HG03378 (cell line): ENCODE results near the gene THSD4.

Experiments used
- ATAC-seq: cut with Tn5 transposase; IDR thresholded peaks from one replicate; pipeline ENCODE4 v1.9.1; 2021; ENCODE audit warnings: mild to moderate bottlenecking, moderate library complexity; ENCODE audit not compliant: unreplicated experiment

Gene THSD4

DNA sequence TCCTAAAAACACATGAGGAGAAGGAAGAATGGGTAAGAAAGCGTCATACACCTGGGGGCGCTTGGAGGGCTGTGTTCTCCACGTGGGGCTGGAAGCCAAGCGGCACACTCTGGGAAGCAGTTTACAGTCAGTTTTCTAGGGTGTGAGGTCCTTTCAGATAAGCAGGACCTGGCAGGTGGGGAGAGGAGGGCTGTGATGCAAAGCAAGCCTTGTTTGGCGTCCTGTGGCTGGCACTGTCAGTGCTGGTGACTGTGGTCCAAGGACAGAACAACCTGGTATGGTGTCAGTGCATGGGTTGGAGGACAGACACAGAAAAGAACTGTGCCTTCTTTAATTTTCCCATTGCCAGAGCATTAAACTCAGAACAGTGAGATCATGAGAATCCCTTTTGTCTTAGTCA is 434.4 kb downstream of the THSD4 start:
- no peak for ATAC-seq

DNA sequence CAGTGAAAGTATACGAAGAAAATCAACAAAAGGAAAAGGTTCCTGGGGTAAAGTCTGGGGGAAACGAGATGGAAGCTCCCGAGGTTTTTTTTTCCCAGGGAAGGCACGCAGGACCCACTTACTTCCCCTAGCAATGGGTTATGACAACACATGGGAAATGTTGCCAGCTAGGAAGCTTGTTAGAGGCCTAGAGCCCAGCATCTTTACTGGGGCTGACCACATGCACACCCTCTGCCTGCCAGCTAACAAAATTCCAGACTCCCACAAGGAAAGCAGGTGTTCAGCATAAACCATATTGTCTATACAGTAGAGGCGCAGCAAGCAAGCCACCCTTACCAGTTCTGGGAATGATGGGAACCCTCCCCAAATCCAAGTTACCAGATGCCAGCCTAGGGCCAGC is 436.3 kb downstream of the THSD4 start:
- ATAC-seq = no peak

- no peak for ATAC-seq
Measured at GRCh38 chr15:71559098-71559497, 443.8 kb downstream of the THSD4 start.

- ATAC-seq = no peak
Measured at GRCh38 chr15:71559616-71560015, 444.3 kb downstream of the THSD4 start.

DNA sequence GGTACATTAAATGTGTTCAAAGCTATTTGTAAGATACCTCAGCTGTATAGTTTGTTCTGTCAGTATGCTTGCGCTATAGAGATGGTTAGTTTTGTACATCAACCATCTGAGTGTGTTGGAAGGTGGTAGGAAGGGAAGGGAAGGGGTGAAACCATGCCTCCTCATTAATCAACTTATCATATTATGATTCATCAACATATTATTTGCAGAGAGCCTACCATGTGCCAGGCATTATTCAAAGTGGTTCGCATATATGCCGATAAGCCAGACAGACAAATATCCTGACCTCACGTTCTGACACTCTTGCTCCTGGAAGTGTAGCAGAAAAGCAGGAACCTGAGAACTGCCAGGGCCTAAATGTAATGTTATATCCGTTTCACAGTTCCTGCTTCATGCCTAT is 447.0 kb downstream of the THSD4 start:
- ATAC-seq = no peak

GRCh38 chr15:71564217-71564616 is 448.9 kb downstream of the THSD4 start:
- ATAC-seq = no peak

DNA sequence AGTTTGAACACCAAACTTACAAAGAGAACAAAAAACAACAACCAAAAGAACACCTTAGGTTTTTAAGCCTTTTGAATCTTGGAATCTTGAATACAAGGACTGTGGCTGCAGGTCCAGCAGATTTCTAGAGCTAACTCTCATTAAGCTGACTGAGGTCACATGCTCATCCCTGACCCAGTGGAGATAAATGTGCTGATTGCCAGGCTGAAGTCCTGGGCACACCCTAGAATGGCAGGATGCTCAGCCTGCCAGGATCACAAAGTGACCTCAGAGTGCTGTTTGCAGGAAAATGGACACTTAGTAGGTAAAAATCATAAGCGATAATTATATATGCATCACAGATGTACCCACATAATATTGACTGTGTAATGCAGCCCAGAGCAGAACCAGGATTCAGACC is 449.7 kb downstream of the THSD4 start:
- no peak for ATAC-seq

GRCh38 chr15:71565631-71566160 is 450.4 kb downstream of the THSD4 start:
- no peak for ATAC-seq

GRCh38 chr15:71566226-71566625 is 451.0 kb downstream of the THSD4 start:
- no peak for ATAC-seq

- ATAC-seq = no peak
Measured at GRCh38 chr15:71567173-71567572, 451.9 kb downstream of the THSD4 start.

GRCh38 chr15:71568227-71568626 is 453.0 kb downstream of the THSD4 start:
- no peak for ATAC-seq

- no peak for ATAC-seq
Measured at GRCh38 chr15:71570736-71571135, 455.5 kb downstream of the THSD4 start.

DNA sequence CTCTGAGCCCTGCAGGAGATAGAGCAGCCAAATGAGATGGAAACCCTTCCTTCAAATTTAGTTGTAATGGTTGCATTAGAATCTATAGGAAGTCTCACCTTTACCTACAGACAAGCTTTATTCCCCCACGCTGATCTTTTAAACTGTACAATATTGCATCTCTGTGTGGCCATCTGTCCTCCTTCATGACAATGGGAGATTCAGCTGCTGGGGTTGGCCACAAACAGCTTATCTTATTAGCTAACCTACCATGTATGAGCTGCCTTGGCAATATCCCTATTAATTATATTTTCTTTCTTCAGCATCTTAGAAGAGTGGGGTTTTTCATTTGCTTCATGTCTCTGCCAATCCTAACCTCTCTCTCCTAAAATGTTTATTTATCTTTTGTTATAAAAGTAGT is 456.4 kb downstream of the THSD4 start:
- ATAC-seq = no peak

DNA sequence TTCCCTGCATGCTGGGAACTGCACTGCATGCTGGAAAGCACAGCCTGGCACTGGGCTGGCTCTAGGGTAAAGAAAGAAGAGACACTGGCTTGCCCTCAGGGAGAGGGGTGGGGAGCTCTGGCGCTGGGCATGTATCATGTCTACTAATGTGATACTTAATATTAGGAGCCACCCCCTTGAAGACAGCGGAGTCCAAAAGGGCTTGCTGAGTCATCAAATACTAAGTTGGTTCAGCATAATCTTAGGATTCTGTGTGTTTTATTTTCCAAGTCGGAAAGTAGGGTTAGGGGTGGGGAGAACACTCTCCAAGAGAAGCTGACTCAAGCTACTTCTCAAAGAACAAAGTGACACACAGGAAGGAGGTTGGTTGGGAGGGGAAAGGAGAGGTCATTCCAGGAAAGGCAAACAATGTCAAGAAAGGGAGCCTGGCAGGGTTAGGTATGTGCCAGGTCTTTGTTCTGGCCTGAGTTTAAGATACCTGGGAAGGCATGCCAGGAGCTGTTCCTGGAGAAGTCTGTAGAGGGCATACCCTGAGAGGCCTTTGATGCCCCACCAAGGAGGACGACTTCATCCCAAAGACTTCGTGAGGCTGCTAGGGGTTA is 457.3 kb downstream of the THSD4 start:
- no peak for ATAC-seq

- ATAC-seq = no peak
Measured at GRCh38 chr15:71573599-71573998, 458.3 kb downstream of the THSD4 start.

DNA sequence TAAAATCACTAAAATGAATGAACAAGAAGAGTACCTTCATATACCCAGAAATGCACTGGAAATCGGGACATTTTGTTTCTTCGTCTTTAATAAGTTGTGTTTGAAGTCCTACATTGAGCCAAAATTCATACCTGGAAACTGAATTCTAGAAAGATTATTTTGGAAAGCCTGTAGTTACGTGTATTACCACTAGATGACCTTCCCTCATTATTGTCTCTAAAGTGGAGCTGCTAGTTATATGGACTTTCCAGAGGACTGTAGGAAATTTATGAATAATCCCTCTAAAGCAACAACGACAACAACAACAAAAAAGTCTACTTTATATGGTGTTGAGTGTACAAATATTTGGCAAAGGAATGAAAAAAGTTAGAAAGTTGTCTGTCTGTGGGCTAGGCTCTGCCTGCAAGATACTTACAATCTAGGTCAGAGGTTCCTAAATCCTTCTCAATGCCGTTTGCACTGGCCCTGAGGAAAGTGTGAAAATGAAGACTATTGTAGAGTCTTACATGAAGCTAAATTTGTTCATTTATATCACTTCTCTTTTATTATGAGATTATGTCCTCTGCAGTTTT is 460.3 kb downstream of the THSD4 start:
- no peak for ATAC-seq

- ATAC-seq = no peak
Measured at GRCh38 chr15:71577071-71577470, 461.8 kb downstream of the THSD4 start.

- ATAC-seq = no peak
Measured at GRCh38 chr15:71581398-71581930, 466.2 kb downstream of the THSD4 start.

- no peak for ATAC-seq
Measured at GRCh38 chr15:71585159-71585558, 469.9 kb downstream of the THSD4 start.

GRCh38 chr15:71586463-71586862 is 471.2 kb downstream of the THSD4 start:
- no peak for ATAC-seq

DNA sequence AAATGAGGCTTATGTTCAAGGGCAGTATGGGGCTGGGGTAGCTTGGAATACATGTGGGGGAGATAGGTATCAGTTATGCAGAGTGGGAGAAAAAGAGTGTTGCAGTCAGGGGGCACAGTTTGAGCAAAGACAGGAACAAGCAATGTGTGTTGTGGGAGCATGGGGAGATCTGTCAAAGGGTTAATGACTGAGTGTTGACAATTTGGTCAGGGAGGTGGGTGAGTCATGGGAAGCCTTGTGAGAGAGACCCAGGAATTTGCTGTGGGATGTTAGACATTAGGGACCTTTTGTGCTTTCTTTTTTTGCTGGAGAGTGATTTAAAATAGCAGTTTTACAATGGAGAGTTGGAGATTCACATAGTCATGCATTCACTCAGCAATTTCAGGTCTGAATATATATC is 473.5 kb downstream of the THSD4 start:
- no peak for ATAC-seq

GRCh38 chr15:71591057-71591456 is 475.8 kb downstream of the THSD4 start:
- no peak for ATAC-seq

- ATAC-seq = no peak
Measured at GRCh38 chr15:71592203-71592602, 476.9 kb downstream of the THSD4 start.
